NCI-H345 treated with DMSO at 0.1 percent for 48 hours (cell line): ENCODE results near the gene IGLL1.
"Not testable (repeated sequence)": the region's sequence is repeated elsewhere in the genome, so short reads cannot be mapped to it uniquely, and the experiment has no call there.

Experiments
- DNase-seq: peaks from one replicate; lab custom pipeline; 2025; ENCODE audit not compliant: unreplicated experiment; lab: John Stamatoyannopoulos, UW

The IGLL1 gene

DNA sequence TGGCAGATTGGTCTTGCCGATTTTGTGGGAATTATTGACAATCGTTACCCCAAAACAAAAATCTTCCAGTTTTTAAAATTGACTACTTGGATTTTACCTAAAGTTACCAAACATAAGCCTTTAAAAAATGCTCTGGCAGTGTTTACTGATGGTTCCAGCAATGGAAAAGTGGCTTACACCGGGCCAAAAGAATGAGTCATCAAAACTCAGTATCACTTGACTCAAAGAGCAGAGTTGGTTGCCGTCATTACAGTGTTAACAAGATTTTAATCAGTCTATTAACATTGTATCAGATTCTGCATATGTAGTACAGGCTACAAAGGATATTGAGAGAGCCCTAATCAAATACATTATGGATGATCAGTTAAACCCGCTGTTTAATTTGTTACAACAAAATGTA lies 37.2 kb downstream of the IGLL1 start:
- no peak for DNase-seq

DNA sequence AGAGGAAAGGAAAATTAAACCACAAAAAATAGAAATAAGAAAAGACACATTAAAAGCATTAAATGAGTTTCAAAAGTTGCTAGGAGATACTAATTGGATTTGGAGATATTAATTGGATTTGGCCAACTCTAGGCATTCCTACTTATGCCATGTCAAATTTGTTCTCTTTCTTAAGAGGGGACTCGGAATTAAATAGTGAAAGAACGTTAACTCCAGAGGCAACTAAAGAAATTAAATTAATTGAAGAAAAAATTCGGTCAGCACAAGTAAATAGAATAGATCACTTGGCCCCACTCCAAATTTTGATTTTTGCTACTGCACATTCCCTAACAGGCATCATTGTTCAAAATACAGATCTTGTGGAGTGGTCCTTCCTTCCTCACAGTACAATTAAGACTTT lies 37.7 kb downstream of the IGLL1 start:
- not testable (repeated sequence) for DNase-seq

DNA sequence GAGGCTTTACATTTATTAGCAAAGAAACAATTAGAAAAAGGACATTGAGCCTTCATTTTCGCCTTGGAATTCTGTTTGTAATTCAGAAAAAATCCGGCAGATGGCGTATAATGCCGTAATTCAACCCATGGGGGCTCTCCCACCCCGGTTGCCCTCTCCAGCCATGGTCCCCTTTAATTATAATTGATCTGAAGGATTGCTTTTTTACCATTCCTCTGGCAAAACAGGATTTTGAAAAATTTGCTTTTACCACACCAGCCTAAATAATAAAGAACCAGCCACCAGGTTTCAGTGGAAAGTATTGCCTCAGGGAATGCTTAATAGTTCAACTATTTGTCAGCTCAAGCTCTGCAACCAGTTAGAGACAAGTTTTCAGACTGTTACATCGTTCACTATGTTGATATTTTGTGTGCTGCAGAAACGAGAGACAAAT lies 38.2 kb downstream of the IGLL1 start:
- DNase-seq, result not testable (repeated sequence)

DNA sequence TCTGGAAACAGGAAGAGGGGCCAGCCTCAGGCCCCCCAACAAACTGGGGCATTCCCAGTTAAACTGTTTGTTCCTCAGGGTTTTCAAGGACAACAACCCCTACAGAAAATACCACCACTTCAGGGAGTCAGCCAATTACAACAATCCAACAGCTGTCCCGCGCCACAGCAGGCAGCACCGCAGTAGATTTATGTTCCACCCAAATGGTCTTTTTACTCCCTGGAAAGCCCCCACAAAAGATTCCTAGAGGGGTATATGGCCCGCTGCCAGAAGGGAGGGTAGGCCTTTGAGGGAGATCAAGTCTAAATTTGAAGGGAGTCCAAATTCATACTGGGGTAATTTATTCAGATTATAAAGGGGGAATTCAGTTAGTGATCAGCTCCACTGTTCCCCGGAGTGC lies 39.3 kb downstream of the IGLL1 start:
- not testable (repeated sequence) for DNase-seq

DNA sequence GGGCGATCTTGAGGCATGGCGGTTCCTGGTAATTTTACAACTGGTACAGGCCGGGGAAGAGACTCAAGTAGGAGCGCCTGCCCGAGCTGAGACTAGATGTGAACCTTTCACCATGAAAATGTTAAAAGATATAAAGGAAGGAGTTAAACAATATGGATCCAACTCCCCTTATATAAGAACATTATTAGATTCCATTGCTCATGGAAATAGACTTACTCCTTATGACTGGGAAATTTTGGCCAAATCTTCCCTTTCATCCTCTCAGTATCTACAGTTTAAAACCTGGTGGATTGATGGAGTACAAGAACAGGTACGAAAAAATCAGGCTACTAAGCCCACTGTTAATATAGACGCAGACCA lies 40.3 kb downstream of the IGLL1 start:
- DNase-seq, result not testable (repeated sequence)

DNA sequence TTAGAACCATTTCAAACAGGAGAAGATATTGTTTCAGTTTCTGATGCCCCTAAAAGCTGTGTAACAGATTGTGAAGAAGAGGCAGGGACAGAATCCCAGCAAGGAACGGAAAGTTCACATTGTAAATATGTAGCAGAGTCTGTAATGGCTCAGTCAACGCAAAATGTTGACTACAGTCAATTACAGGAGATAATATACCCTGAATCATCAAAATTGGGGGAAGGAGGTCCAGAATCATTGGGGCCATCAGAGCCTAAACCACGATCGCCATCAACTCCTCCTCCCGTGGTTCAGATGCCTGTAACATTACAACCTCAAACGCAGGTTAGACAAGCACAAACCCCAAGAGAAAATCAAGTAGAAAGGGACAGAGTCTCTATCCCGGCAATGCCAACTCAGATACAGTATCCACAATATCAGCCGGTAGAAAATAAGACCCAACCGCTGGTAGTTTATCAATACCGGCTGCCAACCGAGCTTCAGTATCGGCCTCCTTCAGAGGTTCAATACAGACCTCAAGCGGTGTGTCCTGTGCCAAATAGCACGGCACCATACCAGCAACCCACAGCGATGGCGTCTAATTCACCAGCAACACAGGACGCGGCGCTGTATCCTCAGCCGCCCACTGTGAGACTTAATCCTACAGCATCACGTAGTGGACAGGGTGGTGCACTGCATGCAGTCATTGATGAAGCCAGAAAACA lies 40.8 kb downstream of the IGLL1 start:
- peak; percentile 80 for DNase-seq

DNA sequence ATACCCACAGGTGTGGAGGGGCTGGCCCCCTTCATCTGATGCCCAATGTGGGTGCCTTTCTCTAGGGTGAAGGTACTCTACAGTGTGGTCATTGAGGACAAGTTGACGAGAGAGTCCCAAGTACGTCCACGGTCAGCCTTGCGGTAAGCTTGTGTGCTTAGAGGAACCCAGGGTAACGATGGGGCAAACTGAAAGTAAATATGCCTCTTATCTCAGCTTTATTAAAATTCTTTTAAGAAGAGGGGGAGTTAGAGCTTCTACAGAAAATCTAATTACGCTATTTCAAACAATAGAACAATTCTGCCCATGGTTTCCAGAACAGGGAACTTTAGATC lies 41.4 kb downstream of the IGLL1 start:
- DNase-seq, result not testable (repeated sequence)

DNA sequence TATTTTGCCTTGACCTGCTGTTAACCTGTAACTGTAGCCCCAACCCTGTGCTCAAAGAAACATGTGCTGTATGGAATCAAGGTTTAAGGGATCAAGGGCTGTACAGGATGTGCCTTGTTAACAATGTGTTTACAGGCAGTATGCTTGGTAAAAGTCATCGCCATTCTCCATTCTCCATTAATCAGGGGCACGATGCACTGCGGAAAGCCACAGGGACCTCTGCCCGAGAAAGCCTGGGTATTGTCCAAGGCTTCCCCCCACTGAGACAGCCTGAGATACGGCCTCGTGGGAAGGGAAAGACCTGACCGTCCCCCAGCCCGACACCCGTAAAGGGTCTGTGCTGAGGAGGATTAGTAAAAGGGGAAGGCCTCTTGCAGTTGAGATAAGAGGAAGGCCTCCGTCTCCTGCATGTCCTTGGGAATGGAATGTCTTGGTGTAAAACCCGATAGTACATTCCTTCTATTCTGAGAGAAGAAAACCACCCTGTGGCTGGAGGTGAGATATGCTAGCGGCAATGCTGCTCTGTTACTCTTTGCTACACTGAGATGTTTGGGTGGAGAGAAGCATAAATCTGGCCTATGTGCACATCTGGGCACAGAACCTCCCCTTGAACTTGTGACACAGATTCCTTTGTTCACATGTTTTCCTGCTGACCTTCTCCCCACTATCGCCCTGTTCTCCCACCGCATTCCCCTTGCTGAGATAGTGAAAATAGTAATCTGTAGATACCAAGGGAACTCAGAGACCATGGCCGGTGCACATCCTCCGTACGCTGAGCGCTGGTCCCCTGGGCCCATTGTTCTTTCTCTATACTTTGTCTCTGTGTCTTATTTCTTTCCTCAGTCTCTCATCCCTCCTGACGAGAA lies 42.0 kb downstream of the IGLL1 start:
- DNase-seq, result not testable (repeated sequence)

DNA sequence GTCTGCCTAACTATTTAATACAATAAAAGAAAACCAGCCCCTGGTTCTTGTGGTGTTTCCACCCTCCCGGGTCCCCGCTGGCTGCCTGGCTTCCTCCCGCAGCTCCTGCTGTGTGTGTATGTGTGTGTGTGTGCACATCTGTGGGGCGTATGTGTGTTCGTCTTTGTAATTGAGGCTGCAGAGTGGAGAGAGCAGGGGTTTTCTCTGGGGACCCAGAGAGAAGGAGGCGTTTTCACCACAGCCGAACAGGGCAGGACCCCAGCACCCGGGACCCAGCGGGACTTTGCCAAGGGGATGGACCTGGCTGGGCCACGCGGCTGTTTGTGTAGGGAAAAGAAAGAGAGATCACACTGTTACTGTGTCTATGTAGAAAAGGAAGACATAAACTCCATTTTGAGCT lies 42.7 kb downstream of the IGLL1 start:
- no peak for DNase-seq

DNA sequence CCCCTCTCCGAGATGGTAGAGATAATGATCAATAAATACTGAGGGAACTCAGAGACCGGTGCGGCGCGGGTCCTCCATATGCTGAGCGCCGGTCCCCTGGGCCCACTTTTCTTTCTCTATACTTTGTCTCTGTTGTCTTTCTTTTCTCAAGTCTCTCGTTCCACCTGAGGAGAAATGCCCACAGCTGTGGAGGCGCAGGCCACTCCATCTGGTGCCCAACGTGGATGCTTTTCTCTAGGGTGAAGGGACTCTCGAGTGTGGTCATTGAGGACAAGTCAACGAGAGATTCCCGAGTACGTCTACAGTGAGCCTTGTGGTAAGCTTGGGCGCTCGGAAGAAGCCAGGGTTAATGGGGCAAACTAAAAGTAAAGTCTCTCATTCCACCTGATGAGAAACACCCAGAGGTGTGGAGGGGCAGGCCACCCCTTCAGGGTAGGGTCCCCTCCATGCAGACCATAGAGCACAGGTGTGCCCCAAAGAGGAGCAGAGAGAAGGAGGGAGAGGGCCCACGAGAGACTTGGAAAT lies 43.2 kb downstream of the IGLL1 start:
- DNase-seq, result no peak

DNA sequence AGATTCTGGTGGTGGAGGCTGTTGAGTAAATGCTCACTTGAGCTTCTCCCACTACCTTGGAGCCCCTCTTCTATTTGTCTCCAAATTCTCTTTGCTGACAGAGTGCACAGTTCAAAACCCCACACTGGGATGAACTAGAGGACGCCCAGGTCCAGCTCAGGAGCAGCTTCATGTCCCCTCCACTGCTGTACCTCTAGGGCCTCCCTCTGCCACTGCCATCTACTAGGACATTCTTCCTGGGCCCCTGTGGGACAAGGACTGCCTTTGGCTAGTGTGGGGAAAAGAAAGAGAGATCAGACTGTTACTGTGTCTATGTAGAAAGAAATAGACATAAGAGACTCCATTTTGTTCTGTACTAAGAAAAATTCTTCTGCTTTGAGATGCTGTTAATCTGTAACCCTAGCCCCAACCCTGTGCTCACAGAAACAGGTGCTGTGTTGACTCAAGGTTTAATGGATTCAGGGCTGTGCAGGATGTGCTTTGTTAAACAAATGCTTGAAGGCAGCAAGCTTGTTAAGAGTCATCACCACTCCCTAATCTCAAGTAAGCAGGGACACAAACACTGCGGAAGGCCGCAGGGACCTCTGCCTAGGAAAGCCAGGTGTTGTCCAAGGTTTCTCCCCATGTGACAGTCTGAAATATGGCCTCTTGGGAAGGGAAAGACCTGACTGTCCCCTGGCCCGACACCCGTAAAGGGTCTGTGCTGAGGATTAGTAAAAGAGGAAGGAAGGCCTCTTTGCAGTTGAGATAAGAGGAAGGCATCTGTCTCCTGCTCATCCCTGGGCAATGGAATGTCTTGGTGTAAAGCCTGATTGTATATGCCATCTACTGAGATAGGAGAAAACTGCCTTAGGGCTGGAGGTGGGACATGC lies 44.1 kb downstream of the IGLL1 start:
- DNase-seq, result not testable (repeated sequence)

DNA sequence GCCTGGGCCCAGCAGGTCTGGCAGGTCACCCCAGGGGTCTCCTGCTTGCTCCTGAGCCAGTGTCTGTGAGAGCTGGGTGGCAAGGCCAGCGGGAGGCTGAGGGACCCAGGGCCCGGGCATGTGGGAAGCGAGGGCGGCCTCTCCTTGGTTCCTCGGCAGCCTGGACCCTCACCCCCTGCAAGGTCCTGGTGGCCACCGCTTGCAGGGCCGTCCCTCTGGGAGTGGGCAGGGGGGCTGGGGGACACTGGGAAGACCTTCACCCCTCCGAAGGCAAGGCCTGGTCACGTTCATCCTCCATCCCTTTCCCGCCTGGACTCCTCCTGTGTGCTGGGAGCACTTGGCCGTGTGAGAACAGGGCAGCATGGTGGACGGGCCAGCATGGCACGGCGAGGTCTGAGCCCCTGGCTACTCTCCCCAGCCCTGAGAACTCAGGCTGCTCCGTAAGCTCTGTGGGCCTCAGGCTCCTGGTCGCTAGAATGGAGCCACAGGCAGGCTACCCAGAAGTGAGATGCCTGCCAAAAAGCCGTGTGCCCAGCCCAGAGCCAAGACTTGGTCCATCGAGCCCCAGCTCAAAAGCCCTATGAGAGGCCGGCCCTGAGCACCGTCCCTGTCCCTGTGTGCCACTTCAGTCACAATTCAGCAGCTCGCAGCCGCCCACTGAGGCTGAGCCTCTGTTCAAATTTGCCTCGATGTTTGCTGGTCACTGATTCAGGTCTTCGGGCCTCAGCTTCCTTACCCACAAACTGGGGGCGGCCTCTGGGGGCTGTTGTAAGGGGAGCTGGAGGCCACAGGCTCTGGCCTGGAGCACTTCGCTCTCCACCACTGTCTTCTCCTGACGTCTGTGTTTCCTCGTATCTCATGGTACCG lies 45.0 kb downstream of the IGLL1 start:
- no peak for DNase-seq

DNA sequence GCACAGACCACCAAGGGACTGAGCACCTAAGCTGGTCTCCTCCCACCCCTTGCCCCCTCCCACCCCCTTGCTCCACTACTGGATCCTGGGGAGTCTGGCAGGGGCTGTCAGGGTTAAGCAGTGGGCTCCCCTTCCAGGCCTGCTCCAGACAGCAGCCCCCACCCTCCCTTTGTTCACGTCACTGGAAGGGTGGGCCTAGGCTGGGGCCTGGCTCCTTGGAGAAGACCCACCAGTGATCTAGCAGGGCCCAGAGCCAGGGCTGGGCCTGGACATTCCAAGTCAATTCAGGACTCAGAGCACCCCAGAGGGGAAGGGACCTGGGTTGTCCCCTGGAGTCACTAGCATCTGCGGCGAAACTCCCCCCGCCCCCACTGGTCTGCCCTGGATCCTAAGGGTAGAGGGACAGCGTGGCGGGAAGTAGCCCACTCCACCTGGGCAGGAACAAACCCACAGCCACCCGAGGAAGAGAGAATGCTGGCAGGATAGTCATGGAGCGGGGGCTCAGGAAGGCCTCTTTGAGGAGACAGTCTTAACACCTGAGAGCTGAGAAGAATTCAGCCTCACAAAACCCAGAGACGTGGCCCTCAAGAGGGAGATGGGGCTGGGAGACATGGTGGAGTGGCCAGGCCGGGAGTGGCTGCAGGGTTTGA lies 45.8 kb downstream of the IGLL1 start:
- DNase-seq, result no peak

DNA sequence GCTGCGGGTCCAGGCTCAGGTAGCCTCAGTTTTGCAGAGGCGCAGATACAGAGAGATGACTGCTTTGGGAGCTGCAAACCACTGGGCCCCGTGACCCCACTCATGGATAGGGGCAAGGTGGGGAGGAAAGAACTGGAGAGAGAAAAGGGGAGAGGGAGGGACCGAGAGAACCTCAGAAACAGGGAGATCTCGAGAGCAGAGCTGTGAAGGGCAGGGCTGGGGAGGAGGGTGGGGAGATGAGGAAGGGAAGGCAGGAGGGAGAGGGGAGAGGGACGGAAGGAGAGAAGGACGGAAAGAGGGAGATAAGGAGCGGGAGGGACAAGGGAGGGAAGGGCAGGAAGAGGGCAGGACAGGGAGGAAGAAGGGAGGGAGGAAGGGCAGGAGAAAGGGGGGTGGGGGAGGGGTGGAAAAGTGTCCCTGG lies 46.3 kb downstream of the IGLL1 start:
- no peak for DNase-seq

DNA sequence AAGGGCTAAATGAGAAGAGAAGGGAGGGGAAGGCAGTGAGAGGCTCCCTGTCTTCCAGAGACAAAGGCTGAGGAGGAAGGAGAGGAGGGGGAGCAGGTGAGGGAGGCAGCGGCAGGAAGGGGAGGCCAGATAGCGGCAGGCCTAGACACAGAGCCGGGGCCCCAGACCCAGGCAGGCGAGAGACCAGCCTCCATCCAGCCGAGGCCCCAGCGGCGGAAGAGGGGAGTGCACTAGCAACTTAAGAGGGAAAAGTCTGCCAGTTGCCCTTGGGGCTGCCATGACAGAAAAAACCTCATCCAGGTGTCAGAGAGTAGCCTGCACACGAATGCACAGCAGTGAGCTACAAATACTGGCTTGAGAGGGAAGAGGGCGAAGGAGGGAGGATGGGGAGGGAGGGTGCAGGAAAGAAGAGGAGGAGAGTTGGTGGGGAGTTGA lies 46.7 kb downstream of the IGLL1 start:
- DNase-seq, result no peak

DNA sequence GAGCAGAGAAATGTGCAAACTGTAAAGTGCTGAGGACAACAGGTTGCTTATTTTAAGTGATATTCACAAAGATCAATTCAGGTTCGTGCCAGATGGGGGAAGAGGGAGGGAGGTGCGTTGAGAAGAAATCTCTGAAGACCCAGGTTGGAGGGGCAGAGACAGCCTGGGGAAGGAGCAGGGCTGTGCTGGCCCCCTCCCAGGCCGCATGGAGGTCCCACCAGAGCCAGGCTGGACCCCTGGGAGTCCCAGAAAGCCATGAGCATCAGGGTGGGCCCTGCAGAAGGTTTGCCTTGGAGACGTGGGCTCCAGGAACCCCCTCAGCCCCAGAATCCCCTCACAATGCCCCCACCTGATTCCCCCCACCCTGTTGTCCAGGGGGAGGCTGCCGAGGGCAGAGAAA lies 47.4 kb downstream of the IGLL1 start:
- no peak for DNase-seq

DNA sequence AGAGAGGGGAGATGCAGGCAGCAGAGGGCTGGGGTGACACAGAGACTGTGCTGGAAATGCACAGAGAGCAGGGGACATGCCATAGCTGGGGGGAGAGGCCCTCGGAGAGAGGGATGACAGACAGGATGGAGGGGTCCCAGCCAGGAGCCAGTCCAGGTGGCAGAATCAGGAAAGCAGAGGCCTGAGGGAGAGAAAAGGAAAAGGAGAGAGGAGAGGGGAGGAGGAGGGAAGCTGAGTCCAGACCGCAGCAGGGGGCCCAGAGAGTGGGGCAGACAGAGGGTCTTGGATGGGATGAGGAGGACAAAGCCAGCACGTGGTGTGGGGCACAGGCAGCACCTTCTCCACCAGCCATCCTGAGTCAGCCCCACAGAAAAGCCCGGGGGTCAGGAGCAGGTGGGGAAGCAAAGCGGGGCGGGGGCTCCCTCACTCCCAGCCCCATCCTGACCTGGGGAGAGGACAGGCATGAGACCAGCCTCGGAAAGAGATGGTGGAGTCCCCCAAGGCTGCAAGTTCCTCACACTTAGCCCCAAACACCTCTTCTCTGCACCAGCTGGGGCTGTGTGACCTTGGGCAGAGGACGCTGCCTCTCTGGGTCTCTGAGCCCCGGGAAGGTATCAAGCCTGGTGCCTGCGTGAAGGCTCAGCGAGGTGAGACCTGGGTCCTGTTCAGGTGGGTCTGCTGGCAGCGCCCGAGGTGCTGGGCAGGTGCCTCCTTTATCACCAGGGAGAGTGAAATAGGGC lies 48.0 kb downstream of the IGLL1 start:
- DNase-seq, result no peak

DNA sequence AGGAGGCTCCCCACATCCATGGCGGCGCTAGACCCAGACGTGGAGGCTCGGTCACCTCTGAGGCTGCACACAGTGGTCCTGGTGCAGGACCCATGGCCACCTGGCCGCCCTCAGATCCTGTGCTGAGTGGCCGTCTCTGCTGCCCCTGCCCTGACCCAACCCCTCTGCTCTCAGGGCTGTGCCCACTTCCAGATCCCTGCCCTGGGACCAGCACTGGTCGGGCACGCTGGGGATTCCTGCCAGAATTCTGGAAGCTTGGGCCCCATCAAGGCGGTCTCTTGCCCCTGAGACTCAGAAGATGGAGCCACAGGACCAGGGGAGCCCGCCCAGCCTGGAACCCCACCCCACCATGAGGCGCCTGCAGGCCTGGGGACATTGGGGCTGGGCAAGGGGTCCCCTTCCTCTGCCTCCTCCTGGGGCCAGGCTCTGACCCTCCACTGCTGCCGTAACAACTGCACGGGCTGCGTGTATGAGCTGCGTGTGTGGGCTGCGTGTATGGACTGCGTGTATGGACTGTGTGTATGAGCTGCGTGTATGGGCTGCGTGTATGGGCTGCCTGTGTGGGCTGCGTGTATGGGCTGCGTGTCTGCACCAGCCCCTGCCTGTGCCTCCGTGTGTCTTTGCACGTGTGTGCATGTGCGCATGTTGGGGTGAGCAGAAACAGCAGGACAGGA lies 48.7 kb downstream of the IGLL1 start:
- no peak for DNase-seq
